ENCODE results near the gene PROSER3.
A peak's percentile ranks its signal among the peaks of the same experiment; 100 is the strongest.
"Not testable (repeated sequence)": the region's sequence is repeated elsewhere in the genome, so short reads cannot be mapped to it uniquely, and the experiment has no call there.

PROSER3 gene

DNA sequence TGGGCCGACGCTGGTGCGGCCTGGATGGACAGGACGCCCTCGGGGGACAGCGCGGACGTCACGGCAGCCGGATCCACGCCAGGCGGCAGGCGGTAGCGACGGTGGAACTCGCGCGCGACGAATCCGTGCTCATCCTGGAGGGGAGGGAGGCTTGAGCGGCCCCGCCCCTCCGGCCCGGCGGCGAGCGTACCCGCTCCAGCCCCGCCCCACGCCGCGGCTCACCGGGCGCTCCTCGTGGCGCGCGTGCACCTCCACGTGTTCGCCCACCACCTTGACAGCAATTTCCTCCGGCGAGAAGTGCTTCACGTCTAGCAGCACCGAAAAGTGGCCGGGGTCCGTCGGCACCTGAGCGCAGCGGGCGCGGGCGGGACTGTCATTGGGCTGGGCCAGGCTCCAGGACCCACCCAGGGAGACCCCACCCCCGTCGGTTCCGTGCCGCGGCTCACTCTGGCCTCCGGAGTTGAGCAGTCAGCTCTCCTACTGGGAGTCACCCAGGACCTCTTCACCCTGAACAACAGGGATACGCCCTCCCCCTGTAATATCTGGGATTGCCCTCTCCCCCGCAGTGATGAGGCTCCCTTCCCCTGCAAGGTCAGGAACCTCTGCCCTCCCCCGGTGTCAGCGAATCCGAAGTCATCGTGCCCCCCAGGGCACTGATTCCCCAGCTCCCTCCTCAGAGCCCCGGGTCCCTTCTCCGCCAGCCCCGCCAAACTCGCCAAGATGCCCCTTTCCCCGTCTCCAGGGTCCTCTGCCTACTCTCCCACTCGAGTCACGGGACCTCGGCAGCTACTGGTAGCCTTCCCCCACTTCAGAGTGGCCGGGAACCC is 2.2 kb upstream of the PROSER3 start:
- DNase-seq = no peak

DNA sequence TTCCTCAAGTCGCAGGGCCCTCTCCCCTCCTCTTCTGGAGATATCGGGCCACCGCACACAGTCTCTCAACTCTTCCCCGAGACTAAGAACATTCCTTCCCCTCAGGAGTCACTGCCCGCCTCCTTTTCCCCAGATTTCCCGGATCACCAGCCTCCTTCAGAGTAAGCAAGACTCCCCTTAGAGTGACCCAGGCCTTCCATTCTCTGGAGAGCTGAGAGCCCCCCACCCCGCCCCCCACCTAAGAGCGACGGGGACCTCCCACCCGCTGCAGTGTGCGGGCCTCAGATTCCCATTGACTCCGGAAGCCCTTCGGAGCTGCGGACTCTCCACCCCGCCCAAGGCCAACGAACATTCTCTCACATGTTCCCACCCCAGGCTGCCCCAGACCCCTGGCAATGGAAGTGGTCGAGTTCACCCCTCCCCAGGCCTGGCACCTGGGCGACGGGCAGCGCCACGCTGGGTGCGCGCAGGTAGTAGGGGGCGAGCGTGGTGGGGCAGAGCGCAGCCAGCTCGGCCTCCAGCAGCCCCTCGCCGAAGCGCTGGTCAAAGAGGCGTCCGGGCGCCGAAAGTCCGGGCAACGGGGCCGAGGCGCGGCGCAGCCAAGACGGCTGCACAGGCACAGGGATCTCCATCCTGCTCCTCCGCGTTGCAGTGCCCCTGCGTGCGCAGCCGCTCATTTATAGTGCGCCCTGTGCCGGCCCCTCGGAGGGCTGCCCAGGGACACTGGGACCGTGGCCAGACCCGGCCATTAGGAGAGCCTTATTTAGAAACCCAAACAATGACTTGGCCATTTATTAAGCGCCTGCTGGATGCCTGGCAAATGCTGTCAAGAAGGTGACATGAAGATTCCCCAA is 1.4 kb upstream of the PROSER3 start, which contains the start of gene HSPB6:
HSPB6 (minus strand) TSS at position 653 of the 854 bp plus-strand sequence; CDS start at position 632, 21 bp downstream.
- DNase-seq = no peak

DNA sequence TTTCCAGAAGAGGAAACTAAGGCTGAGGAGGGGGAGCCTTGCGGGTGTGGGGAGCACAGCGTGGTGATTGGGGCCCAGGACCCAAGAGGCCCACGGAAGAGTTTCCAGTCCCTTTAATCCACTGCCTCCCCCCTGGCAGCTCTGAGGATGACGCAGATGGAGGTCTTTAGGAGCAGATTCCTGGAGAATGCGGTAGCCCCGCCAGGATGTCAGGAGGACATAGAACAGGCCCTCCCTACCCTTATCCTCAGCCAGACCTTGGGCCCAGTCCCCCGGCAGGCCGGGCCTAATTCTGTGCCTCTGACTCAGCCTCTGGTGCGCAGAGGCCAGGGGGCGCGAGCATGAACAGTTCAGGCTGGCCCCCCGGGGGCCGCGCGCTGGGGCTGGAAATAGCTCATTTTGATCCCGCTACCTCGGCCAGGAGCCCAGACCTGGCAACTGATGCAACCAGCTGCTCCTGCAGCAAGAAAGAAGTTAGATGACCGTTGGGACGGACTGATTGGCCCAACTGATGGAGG is 686 bp upstream of the PROSER3 start:
- DNase-seq = no peak

DNA sequence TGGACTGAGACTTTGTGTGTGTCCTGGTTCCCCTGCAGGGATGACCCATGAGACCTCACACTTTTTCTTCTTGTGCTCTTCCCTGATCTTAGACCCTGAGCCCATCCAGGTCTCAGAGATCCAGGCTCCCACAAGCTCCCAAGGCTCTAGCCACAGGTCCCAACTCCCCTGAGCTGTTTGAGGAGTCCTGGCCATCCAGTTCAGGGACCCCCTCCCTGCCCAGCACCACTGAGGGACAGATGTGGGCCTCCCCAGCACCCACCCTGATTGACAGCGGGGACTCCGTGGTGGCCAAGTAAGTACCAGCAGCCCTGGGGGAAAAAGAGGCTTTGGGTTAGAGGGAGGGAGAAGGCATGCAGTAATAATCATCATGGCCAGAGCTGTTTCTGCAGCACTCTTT is 1.7 kb downstream of the PROSER3 start:
- DNase-seq = no peak

DNA sequence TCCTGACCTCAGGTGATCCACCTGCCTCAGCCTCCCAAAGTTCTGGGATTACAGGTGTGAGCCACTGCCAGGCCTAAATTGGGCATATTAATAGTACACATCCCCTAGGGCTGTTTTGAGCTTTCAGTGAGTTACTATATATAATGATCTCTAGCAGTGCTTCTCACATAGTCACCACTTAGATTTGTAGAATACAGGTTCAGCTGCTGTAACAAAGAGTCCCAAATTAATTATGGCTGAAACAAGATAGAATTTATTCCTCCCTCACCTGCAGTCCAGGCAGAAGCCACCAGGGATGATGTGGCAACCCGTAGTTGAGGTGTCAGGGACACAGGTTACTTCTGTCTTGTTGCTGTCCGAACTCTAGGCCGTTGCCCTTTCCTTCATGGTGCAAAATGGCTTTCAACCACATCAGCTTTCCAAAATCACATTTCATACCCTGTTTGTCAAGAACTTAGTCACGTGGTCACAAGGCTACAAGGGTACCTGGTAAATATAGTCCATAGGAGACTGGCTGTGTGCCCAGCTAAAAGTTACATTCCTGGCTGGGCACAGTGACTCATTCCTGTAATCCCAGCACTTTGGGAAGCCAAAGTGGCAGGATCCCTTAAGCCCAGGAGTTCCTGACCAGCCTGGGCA is 2.9 kb downstream of the PROSER3 start:
- DNase-seq = no peak

DNA sequence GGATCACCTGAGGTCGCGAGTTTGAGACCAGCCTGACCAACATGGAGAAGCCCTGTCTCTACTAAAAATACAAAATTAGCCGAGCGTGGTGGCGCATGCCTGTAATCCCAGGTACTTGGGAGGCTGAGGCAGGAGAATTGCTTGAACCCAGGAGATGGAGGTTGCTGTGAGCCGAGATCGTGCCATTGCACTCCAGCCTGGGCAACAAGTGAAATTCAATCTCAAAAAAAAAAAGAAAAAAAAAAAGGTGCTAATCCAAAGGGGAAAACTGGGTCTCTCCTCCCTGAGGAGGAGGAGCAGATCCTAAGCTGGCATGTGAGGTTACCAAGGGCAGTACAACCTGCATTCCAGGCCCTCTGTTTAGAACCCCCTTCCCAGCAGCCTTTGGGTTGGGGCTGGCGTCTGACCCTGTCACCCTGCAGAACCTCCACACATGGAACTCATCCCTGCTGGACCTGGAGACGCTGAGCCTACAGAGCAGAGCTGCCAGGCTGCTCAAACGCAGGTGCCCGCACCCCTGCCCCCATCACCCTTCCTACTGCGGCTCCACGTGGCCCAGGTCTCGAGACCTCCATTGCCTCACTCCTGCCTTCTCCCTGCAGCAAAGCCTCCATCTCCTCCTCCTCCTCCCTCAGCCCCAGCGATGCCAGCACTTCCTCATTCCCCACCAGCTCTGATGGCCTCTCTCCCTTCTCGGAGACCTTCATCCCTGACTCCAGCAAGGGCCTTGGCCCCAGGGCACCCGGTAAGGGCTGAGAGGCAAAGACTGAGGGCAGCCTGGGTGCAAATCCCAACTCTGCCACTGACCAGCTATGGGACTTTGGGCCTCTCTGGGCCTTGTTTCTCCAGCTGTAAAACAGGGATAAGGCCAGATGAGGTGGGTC is 6.7 kb downstream of the PROSER3 start:
- no peak for DNase-seq

DNA sequence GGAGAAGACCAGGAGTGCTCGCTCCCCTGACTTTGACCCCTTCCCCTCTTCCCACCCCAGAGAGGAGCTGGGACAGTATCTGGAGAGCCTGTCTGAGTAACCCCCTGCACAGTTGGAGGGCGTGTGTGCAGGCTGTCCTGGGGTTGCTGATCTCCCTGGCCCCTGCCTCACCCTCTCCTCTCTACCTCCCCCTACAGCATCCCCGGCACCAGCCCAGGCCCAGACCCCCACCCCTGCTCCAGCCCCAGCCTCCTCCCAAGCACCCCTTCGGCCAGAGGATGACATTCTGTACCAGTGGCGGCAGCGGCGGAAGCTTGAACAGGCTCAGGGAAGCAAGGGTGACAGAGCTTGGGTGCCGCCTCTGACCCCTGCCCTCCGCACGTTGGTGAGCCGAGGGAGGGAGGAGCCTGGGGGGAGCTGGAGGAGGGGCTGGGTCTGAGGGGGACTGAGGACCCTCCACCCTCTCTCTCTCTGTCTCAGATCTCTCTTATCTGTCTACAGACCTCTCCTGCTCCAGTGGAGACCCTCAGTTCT is 8.7 kb downstream of the PROSER3 start:
- DNase-seq = no peak

DNA sequence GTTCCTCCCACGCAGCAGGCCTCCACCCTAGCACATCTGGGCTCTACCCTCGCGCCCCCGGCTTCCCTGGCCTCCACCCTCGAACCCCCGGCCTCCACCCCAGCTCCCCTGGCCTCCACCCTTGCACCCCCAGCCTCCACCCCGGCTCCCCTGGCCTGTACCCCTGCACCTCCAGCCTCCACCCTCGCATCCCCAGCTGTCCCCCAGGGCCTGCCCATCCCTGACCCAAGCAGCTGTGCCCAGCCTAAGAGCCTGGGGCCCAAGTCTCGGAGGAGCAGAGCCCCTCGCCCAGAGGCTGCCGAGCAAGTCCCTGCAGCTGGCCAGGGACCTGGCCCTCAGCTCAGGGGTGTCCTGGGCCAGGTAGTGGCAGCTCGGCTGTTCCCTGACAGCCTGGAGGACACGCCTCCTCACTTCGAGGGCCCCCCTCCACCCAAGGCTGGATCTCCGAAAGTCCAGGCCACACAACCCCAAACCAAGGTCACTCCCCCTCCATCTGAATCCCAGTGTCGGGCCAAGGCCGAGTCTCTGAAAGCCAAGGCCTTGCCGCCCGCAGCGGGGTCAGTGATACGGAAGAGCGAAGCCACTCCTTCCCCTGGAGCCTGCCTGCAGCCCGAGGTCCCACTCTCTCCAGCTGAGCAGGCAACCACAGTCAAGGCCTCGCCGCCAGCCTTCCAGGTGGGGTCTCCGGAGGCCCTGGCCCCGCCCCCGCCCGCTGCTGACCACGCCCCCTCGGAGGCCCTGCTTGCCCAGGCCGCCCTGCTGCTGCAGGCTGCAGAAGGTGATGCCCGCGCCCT is 9.5 kb downstream of the PROSER3 start:
- DNase-seq = no peak

DNA sequence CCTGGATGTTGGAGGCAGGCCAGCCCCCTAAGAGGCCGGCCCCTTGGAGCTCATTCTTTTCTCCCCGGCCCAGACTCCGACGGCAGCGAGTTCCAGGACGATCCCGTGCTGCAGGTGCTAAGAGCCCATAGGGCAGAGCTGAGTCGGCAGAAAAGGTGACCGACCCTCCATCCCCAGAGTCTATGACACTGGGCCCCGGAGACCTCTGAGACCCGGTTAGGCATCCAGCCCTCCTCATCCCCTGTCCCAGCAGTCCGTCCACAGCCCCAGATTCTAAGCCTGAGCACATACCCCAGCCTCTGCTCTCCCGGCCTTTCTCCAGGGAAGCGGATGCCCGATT is 10.1 kb downstream of the PROSER3 start:
- no peak for DNase-seq

DNA sequence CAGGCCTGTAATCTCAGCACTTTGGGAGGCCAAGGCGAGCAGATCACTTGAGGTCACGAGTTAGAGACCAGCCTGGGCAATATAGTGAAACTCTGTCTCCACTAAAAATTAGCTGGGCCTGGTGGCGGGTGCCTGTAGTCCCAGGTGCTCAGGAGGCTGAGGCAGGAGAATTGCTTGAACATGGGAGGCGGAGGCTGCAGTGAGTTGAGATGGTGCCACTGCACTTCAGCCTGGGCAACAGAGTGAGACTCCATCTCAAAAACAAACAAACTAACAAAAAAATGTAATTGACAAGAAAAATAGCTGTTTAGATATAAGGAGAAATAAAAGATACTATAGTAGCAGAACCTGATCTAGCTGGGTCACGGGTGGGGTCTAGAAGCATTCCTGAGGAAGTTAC is 14.4 kb downstream of the PROSER3 start:
- not testable (repeated sequence) for DNase-seq

DNA sequence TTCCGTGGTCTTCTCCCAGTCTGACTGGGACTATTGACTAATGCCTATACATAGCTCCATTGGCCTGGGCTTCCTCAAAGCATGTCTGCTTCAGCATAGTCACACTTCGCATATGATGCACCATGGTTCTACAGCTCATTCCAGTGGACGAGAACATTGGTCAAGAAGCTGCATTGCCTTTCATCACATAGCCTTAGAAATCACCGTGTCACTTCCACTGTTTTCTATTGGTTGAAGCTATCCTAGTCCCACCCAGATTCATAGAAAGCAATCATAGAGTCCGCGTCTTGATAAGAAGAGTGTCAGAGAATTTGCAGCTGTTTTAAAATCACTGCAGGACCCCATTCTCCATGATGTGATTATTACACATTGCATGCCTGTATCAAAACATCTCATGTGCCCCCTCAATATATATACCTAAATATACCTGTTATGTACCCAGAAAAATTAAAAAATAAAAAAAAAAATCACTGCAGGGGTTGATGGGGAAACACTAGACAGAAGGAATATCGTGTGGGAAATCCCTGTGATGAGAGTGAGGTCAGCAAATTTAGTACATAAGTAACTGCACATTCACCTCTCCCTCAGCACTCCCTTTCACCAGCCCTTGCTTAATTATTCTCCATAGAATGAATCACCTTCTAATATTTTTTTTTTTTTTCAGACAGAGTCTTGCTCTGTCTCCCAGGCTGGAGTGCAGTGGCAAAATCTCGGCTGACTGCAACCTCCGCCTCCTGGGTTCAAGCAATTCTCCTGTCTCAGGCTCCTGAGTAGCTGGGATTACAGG is 15.2 kb downstream of the PROSER3 start:
- no peak for DNase-seq

DNA sequence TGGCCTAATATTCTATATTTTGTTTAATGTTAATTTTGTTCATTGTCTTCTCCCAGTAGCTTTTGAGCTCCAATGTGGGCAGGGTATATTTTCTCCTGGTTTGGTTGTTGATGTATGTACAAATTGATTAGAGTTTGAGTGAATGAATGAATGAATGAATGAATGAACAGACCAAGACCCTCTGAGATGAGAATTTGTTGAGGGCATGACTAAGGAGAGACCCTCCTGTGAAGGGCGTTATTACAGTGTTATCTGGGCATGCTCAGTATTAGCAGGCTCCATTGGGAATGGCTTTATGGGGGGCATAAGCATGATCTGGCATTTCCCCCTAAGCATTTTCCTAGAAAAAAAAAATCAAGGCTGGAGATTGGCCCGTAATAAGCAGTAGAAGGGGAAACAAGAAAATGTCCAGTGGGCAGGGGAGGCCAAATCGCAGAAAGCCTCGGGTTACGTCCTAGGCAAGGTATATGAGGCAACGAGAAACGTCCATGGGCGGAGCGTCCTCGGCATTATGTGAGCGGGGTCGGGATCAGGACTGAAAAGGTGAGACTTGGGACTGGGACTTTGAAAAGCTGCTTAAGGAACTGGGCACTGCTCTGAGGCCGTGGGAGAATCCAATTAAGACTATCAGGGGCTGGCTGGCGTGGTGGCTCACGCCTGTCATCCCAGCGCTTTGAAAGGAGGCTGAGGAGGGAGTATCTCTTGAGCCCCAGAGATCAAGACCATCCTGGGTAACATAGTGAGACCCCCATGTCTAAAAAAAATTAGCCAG is 16.5 kb downstream of the PROSER3 start:
- DNase-seq = no peak

DNA sequence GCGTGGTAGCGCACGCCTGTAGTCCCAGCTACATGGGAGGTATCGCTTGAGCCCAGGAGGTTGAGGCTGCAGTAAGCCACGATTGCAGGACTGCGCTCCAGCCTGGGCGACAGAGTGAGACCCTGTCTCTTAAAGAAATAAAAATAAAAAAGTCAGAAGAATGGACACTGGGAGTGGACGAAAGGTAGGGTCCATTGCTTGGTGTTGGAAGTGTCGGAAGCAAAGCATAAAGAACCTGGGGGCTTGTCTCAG is 17.0 kb downstream of the PROSER3 start:
- DNase-seq = no peak

DNA sequence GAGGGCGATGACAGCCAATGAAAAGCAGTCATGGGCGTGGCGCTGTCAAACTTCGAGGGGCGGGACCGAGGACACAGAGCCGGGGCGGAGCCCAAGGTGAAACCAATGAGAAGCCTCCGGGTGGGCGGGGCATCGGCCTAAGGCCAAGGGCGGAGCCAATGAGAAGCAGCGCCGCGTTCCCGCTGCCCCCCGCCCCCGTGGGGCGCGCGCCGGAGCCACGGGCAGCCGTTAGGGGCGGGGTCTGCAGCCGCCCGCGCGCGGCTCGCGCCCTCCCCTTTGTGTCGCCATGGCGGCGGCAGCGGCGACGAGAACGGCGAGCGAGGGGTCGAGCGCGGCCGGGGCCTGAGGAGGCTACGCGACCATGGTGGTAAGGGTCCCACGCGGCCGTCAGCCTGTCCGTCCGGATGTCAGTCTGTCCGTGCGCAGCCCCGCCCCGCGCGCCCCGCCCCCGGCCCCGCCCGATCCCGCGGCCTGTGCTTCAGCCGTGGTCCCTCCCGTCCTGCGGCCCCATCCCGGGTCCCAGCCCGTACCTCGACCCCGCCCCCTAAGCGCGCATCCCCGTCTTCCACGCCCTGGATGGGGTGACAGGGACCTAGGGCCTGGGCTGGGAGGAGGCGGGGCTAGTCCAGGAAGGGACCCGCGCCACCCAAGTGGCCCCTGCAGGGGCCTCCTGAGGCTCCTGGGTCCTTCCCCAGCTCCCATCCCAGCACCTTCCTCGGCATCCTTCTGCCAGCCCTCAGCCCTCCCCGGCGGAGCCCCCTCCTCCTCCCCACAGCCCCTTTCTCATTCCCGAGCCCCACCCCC is 17.5 kb downstream of the PROSER3 start, which contains the start of gene ARHGAP33:
ARHGAP33 (plus strand) TSS at position 267 of the 804 bp plus-strand sequence; CDS start at position 362, 95 bp downstream.
- DNase-seq = peak; percentile 81

DNA sequence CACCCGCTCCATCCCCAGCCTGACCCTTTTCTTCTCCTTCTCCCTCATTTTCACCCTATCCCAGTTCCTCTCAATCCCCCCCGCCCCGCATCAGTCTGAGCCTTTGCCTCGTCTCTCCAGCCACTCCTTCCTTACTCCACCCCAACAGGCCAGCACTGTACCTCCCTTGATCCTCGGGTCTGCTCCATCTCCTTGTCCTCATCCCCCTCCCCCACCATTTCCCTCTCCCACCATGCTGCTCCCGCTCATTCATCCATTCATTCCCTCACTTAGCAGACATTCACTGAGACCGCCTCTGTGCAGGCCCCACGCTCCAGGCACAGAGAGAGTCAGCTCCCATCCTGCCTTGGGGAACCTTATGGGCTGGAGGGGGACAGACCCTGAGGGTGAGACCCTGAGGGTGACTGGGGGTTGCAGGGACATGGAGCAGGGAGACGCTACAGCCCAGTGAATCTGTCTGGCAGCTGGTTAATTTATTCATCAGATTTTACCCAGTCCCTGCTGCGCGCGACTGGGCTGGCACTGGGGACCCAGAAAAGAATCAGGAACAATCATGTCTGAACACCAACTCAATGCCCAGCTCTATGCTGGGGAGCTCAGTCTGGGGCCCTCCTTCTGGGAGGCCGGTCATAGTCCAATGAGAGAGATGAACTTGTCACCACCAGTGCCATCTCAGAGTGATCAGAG is 18.3 kb downstream of the PROSER3 start:
- DNase-seq = no peak

DNA sequence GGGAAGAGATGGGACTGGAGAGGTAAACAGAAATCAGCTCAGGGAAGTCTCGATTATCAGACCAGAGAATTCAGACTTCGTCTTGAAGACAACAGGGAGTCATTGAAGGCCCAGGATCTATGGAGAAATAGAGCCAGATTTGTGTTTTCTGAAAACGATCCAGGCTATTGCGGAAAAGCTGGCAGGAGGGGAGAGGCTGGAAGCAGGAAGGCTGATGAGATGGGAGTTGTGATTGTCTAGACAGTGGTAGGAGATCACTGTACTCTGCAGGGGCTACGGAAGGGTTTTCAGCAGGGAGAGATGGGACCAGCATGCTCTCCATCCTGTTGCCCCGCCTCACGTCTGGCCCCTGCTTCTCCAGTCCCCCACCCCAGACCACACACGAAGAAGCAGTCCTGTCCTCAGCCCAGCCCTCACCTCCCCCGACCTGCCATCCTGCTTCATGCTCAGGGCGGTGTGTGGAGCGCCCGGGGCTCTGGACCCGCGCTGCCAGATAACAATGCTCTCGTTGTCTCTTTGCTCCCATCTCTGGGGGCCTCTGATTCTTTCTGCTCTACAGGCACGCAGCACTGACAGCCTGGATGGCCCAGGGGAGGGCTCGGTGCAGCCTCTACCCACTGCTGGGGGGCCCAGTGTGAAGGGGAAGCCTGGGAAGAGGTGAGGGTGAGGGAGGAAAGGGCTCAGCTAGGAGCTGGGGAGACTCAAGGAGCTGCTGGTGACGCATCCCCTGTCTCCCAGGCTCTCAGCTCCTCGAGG is 19.3 kb downstream of the PROSER3 start:
- no peak for DNase-seq

DNA sequence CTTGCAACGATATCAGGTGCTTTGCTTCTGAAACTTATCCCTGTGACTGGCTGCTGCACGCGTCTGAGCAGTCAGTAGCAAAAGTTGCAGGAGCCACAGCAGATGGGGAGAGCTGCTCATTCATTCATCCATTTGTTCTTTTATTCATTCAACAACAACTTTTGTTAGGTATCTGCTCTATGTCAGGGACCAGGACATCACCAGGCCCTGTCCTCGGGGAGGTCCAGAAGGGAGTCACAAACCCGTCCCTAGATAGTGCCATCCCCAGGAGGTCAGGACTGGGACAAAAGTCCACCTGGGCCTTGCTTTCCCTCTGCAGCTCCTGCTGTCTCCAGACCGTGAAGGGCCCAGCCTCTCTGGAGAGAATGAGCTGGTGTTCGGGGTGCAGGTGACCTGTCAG is 20.0 kb downstream of the PROSER3 start:
- DNase-seq = no peak

Data from GF-D8 (cell line).